ENCODE measurements around the gene ANO6. TPM values are rescaled to one million over a fixed set of nuclear protein-coding genes. Genes with fewer than 3 reads are reported as not detected.

ANO6 gene
- polyA plus RNA-seq, 1 donor (not counting 4 experiments of a cell fraction or from before 2014, with no cell fraction given) = 64.3 TPM

- FAIRE-seq (no peak), DNase-seq (ENCODE audit: low read depth, low spot score) (no peak)
- Histone ChIP-seq H3K4me1 (ENCODE audit: control insufficient read depth, extremely low read depth, insufficient read depth, low read length) (peaks cover 4% of the 10 kb centered on the region), H3K9me3 (ENCODE audit: control insufficient read depth, low read depth, low read length) (no peaks in the 10 kb centered on the region), H3K36me3 (ENCODE audit: control insufficient read depth in 2 of 2, extremely low read depth in 1 of 2, insufficient read depth in 2 of 2, low read length in 2 of 2) (peaks cover 12 to 25% of the 10 kb centered on the region in 2 experiments), H3K4me2 (ENCODE audit: control insufficient read depth, extremely low read depth, insufficient read depth, low read depth, low read length) (no peak overlapping the region), H3K9me1 (ENCODE audit: control insufficient read depth, extremely low read depth, insufficient read depth, low read length) (peaks cover 2% of the 10 kb centered on the region), H3K4me3 (ENCODE audit: control insufficient read depth in 2 of 3, extremely low read depth in 1 of 3, insufficient read depth in 2 of 3, low read depth in 1 of 3, low read length in 3 of 3) (no peak overlapping the region), H3K9ac (ENCODE audit: control insufficient read depth, extremely low read depth, insufficient read depth, low read length) (no peak overlapping the region), H3K27me3 (ENCODE audit: control insufficient read depth, extremely low read depth, insufficient read depth, low read length) (no peaks in the 10 kb centered on the region), H3K79me2 (ENCODE audit: control insufficient read depth, insufficient read depth, low read length) (peaks cover 9% of the 10 kb centered on the region), H3K27ac (ENCODE audit: control insufficient read depth, insufficient read depth, low read length) (no peak overlapping the region), H2AFZ (ENCODE audit: control insufficient read depth, low read length) (no peak overlapping the region), H4K20me1 (ENCODE audit: control insufficient read depth, extremely low read depth, insufficient read depth, low read length) (no peaks in the 10 kb centered on the region)
- TF ChIP-seq CTCF (optimal IDR thresholded peaks at IDR 0.05 in 1 of 3, IDR thresholded peaks at IDR 0.05 in 1 of 3, conservative IDR thresholded peaks at IDR 0.05 in 1 of 3; ENCODE audit: extremely low read depth in 1 of 3, insufficient read depth in 2 of 3, low read length in 3 of 3) (no peak), EZH2 (IDR thresholded peaks at IDR 0.05; ENCODE audit: low read length) (no peak)
- dilution Hi-C loops (cut with MboI; ENCODE audit: extremely low pct_ligation_motif_present, low sequenced_read_pairs) = no loop called here
Observed at GRCh38 chr12:45356822-45357538, 141.1 kb downstream of the ANO6 start.

DNA sequence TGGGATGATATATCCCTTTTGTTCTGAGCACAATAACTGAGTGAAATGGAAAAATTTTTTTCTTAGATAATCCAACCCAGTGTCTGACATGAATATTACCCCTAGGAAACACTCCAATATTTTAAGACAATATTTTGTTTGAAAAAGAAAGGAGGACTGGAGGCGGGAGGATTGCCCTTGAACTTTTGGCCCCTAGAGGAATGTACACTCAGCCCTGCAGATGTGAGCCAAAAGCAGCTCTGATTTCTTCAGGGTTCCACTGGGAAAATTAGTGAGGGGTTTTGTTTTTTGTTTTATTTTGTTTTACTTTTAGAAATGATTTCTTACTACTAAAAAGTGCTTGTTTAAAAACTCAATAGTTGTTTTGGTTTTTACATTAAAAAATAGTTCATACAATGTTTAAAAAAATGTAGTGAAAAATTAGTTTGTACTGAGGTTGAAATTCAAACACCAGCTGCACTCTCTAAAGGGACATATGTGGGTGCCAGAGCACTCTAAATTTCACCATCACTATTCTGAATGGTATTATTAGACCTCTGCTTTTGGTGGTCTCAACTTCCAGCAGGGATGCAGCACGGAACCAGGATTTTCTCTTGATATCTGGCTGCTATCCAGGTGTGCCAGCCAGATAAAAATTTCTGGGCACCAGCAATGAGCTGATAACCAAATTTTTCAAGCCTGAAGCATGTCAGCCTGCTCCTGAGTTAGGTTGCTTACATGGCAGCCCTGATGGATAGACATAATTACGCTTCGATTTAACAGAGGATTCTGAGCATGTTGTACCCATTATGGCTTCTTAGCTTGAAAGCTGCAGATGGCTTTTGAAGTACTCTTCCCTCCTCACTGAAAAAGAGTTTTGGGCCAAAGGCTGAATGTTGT is 141.9 kb downstream of the ANO6 start:
- Histone ChIP-seq H3K79me2 (ENCODE audit: control insufficient read depth, insufficient read depth, low read length) (peaks cover 9% of the 10 kb centered on the region), H3K9me1 (ENCODE audit: control insufficient read depth, extremely low read depth, insufficient read depth, low read length) (peaks cover 2% of the 10 kb centered on the region), H3K27me3 (ENCODE audit: control insufficient read depth, extremely low read depth, insufficient read depth, low read length) (no peaks in the 10 kb centered on the region), H3K4me3 (ENCODE audit: control insufficient read depth in 2 of 3, extremely low read depth in 1 of 3, insufficient read depth in 2 of 3, low read depth in 1 of 3, low read length in 3 of 3) (no peak overlapping the region), H4K20me1 (ENCODE audit: control insufficient read depth, extremely low read depth, insufficient read depth, low read length) (no peaks in the 10 kb centered on the region), H3K9ac (ENCODE audit: control insufficient read depth, extremely low read depth, insufficient read depth, low read length) (no peak overlapping the region), H3K27ac (ENCODE audit: control insufficient read depth, insufficient read depth, low read length) (no peak overlapping the region), H3K36me3 (ENCODE audit: control insufficient read depth in 2 of 2, extremely low read depth in 1 of 2, insufficient read depth in 2 of 2, low read length in 2 of 2) (peaks cover 12 to 27% of the 10 kb centered on the region in 2 experiments), H2AFZ (ENCODE audit: control insufficient read depth, low read length) (no peak overlapping the region), H3K4me2 (ENCODE audit: control insufficient read depth, extremely low read depth, insufficient read depth, low read depth, low read length) (no peak overlapping the region), H3K4me1 (ENCODE audit: control insufficient read depth, extremely low read depth, insufficient read depth, low read length) (peaks cover 4% of the 10 kb centered on the region), H3K9me3 (ENCODE audit: control insufficient read depth, low read depth, low read length) (no peaks in the 10 kb centered on the region)
- TF ChIP-seq EZH2 (IDR thresholded peaks at IDR 0.05; ENCODE audit: low read length) (no peak), CTCF (optimal IDR thresholded peaks at IDR 0.05 in 1 of 3, IDR thresholded peaks at IDR 0.05 in 1 of 3, conservative IDR thresholded peaks at IDR 0.05 in 1 of 3; ENCODE audit: extremely low read depth in 1 of 3, insufficient read depth in 2 of 3, low read length in 3 of 3) (no peak)
- DNase-seq (ENCODE audit: low read depth, low spot score) (no peak), FAIRE-seq (no peak)
- dilution Hi-C loops (cut with MboI; ENCODE audit: extremely low pct_ligation_motif_present, low sequenced_read_pairs) = no loop called here

All from keratinocyte (primary cell).